H1 (cell line): ENCODE measurements around the gene LDLRAD4.

Experiments used
- CTCF ChIP-seq, 3 experiments: IDR thresholded peaks; 1 replicate in 2 of 3; 2 replicates in 1 of 3; pipeline versions ENCODE4 v1.5.1 to v1.6.1; 2011; ENCODE audit warnings: low read length in 3 of 3, mild to moderate bottlenecking in 3 of 3, inconsistent platforms in 2 of 3, low read depth in 1 of 3, moderate library complexity in 1 of 3; ENCODE audit not compliant: insufficient read depth in 1 of 3; ENCODE audit errors: control extremely low read depth in 1 of 3
- EZH2 ChIP-seq: fragments of 200-600 bp; sonication (generic); IDR thresholded peaks from 2 replicates; pipeline ENCODE4 v1.7.1; 2012; ENCODE audit warnings: low read depth, mild to moderate bottlenecking, moderate library complexity, low read length, inconsistent platforms; ENCODE audit not compliant: severe bottlenecking
- HDAC2 ChIP-seq, 2 experiments: fragments of 300-600 bp in 1 of 2; sonication (generic) in 1 of 2; IDR thresholded peaks; 2 replicates each; pipeline ENCODE4 v1.6.1; 2011 to 2012; ENCODE audit warnings: low read depth in 2 of 2, low read length in 2 of 2, mild to moderate bottlenecking in 2 of 2, moderate library complexity in 2 of 2, borderline replicate concordance in 1 of 2, inconsistent platforms in 1 of 2
- KDM4A ChIP-seq: IDR thresholded peaks from one replicate; pipeline ENCODE4 v1.7.1; 2012; ENCODE audit warnings: low read depth, mild to moderate bottlenecking, moderate library complexity, low read length, inconsistent platforms; ENCODE audit not compliant: severe bottlenecking
- MAX ChIP-seq: IDR thresholded peaks from 2 replicates; pipeline ENCODE4 v1.6.1; 2012; ENCODE audit warnings: inconsistent platforms
- RAD21 ChIP-seq, 2 experiments: IDR thresholded peaks in 1 of 2; conservative IDR thresholded peaks in 1 of 2; 2 replicates each; pipeline ENCODE4 v1.6.1; 2011; ENCODE audit warnings: low read depth in 2 of 2, low read length in 2 of 2, improper control_type of control experiment in 1 of 2, inconsistent platforms in 1 of 2, mild to moderate bottlenecking in 1 of 2, moderate library complexity in 1 of 2
- SAP30 ChIP-seq: fragments of 300-600 bp; sonication (generic); IDR thresholded peaks from 2 replicates; pipeline ENCODE4 v1.7.1; 2012; ENCODE audit warnings: low read length, moderate library complexity, mild to moderate bottlenecking, inconsistent platforms; ENCODE audit not compliant: insufficient read depth, insufficient replicate concordance
- SIN3A ChIP-seq, 2 experiments: IDR thresholded peaks in 1 of 2; conservative IDR thresholded peaks in 1 of 2; 2 replicates each; pipeline ENCODE4 v1.6.1; 2011 to 2012; ENCODE audit warnings: low read length in 2 of 2, improper control_type of control experiment in 1 of 2, low read depth in 1 of 2, mild to moderate bottlenecking in 1 of 2
- SP1 ChIP-seq: IDR thresholded peaks from 2 replicates; pipeline ENCODE4 v1.6.1; 2011; ENCODE audit warnings: low read depth, low read length

- TF ChIP-seq RAD21 (IDR thresholded peaks at IDR 0.05 in 1 of 2, conservative IDR thresholded peaks at IDR 0.05 in 1 of 2; ENCODE audit: low read depth in 2 of 2, low read length in 2 of 2) (no peak), CTCF (IDR thresholded peaks at IDR 0.05; ENCODE audit: control extremely low read depth in 1 of 3, insufficient read depth in 1 of 3, low read depth in 1 of 3, low read length in 3 of 3) (no peak), SAP30 (no peak), MAX (no peak), SIN3A (conservative IDR thresholded peaks at IDR 0.05 in 1 of 2, IDR thresholded peaks at IDR 0.05 in 1 of 2; ENCODE audit: low read depth in 1 of 2, low read length in 2 of 2) (no peak), EZH2 (no peak), KDM4A (no peak), HDAC2 (IDR thresholded peaks at IDR 0.05; ENCODE audit: borderline replicate concordance in 1 of 2, low read depth in 2 of 2, low read length in 2 of 2) (no peak), SP1 (no peak)
Observed at GRCh38 chr18:13606604-13607254, 388.2 kb downstream of the LDLRAD4 start.
